ENCODE data around the gene CALN1.
"Not testable (repeated sequence)": the region's sequence is repeated elsewhere in the genome, so short reads cannot be mapped to it uniquely, and the experiment has no call there.

Gene CALN1

DNA sequence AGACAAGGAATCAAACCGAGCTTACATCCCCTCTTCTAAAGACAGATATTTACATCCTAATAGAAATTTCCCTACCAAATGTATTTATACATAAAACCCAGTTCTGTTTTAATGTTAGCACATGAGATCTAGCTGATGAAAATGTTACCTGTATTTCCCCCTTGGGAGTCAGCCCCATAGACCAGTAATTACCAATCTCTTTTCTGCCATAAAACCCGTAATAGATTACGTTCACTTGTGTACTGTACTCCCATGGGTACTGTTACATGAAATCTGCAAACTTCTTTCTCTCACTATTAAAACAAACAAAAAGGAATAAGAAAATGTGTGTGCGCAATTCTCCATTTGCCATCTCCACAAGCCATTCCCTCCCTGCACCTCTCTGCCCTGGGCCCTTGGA lies 450.9 kb downstream of the CALN1 start:
- H3K27ac ChIP-seq, result no peak overlapping the region
- no peak for TF ChIP-seq ZFX (IDR thresholded peaks at IDR 0.05)
- TF ChIP-seq, protein P1, sequence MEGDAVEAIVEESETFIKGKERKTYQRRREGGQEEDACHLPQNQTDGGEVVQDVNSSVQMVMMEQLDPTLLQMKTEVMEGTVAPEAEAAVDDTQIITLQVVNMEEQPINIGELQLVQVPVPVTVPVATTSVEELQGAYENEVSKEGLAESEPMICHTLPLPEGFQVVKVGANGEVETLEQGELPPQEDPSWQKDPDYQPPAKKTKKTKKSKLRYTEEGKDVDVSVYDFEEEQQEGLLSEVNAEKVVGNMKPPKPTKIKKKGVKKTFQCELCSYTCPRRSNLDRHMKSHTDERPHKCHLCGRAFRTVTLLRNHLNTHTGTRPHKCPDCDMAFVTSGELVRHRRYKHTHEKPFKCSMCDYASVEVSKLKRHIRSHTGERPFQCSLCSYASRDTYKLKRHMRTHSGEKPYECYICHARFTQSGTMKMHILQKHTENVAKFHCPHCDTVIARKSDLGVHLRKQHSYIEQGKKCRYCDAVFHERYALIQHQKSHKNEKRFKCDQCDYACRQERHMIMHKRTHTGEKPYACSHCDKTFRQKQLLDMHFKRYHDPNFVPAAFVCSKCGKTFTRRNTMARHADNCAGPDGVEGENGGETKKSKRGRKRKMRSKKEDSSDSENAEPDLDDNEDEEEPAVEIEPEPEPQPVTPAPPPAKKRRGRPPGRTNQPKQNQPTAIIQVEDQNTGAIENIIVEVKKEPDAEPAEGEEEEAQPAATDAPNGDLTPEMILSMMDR (conservative IDR thresholded peaks at IDR 0.05), result no peak

DNA sequence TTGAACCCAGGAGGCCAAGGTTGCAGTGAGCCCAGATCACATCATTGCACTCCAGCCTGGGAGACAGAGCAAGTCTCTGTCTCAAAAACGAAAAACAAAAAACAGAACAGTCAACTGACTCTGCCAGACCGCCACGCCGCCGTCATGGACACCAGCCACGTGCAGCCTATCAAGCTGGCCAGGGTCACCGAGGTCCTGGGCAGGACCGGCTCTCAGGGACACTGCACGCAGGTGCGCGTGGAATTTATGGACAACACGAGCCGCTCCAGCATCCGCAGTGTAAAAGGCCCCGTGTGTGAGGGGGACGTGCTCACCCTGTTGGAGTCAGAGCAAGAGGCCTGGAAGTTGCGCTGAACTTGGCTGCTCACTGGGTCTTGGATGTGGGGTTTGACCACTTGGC lies 470.0 kb downstream of the CALN1 start:
- no peak overlapping the region for H3K27ac ChIP-seq
- no peak for TF ChIP-seq ZFX (IDR thresholded peaks at IDR 0.05)
- TF ChIP-seq, protein P1 (conservative IDR thresholded peaks at IDR 0.05), result no peak

DNA sequence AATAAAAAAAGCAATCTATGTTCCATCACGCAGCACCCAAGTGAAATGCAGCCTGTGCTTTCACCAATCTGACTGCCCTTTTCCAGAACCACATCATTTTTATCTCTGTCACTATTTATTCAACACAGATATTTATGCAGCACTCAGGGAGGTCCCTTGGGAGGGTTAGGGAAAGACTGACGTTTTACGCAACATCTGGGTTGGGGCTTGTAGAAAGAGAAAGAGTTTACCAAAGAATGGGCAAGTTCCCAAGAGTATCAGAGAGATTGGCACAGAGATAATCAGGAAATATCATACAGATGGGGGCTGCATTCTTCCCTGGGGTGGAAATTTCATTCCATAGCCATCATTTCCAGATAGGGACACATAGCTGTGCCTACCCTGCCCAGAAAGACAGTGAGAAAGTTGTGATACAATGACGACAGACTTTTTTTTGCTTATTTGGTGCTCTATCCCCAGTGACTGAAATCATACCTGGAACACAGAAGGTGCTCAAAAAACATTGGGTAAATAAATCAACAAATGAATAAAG lies 474.2 kb downstream of the CALN1 start:
- H3K27ac ChIP-seq, result no peak overlapping the region
- TF ChIP-seq, protein P1 (conservative IDR thresholded peaks at IDR 0.05), result no peak
- no peak for TF ChIP-seq ZFX (IDR thresholded peaks at IDR 0.05)

GRCh38 chr7:71935674-71936073 lies 476.5 kb downstream of the CALN1 start:
- TF ChIP-seq, protein P1 (conservative IDR thresholded peaks at IDR 0.05), result no peak
- TF ChIP-seq ZFX (IDR thresholded peaks at IDR 0.05), result no peak
- H3K27ac ChIP-seq, result no peak overlapping the region

GRCh38 chr7:71933426-71933825 lies 478.7 kb downstream of the CALN1 start:
- H3K27ac ChIP-seq, result no peak overlapping the region
- no peak for TF ChIP-seq ZFX (IDR thresholded peaks at IDR 0.05)
- TF ChIP-seq, protein P1 (conservative IDR thresholded peaks at IDR 0.05), result no peak

- no peak overlapping the region for H3K27ac ChIP-seq
- no peak for TF ChIP-seq ZFX (IDR thresholded peaks at IDR 0.05)
- TF ChIP-seq, protein P1 (conservative IDR thresholded peaks at IDR 0.05), result peak; percentile 50
Measured at GRCh38 chr7:71925663-71926062, 486.5 kb downstream of the CALN1 start.

GRCh38 chr7:71914204-71914603 lies 497.9 kb downstream of the CALN1 start:
- not testable (repeated sequence) for H3K27ac ChIP-seq

- no peak overlapping the region for H3K27ac ChIP-seq
- TF ChIP-seq ZFX (IDR thresholded peaks at IDR 0.05), result no peak
- TF ChIP-seq, protein P1 (conservative IDR thresholded peaks at IDR 0.05), result no peak
Measured at GRCh38 chr7:71912476-71912875, 499.7 kb downstream of the CALN1 start.
